Motor neuron (in vitro differentiated cells): ENCODE data around the gene LANCL2. TPM values are rescaled to one million over a fixed set of nuclear protein-coding genes. Genes with fewer than 3 reads are reported as not detected.

ENCODE experiments used
- ATAC-seq, 8 experiments: fragments of 200-7000 bp; cut with Tn5 transposase; replicated peaks in 6 of 8; 2 replicates each; pipeline ENCODE4 v1.8.0; 2021; ENCODE audit warnings: mild to moderate bottlenecking in 8 of 8, moderate library complexity in 8 of 8
- H3K27ac ChIP-seq, 2 donors: fragments of 250-450 bp; sonication (Bioruptor Pico); 2 replicates each; pipeline ENCODE4 v1.9.0; 2021; ENCODE audit warnings: antibody characterized with exemption in 2 of 2, mild to moderate bottlenecking in 2 of 2, moderate library complexity in 1 of 2
- H3K4me1 ChIP-seq, 2 donors: fragments of 250-450 bp; sonication (Bioruptor Pico); replicated peaks in 1 of 2; 2 replicates each; pipeline ENCODE4 v1.6.1; 2021; ENCODE audit warnings: antibody characterized with exemption in 2 of 2, mild to moderate bottlenecking in 2 of 2, moderate library complexity in 1 of 2
- H3K4me3 ChIP-seq, 5 donors: fragments of 250-450 bp; sonication (Bioruptor Pico); 2 replicates each; pipeline ENCODE4 v1.9.0; 2021; ENCODE audit warnings: antibody characterized with exemption in 5 of 5, mild to moderate bottlenecking in 5 of 5, moderate library complexity in 4 of 5
- WGBS, 10 experiments: fragments of 450-650 bp; shearing (Covaris generic); methylation state at CpG; one replicate each; pipeline ENCODE4 v1.0.0; 2022; 5-methylcytosine and 5-hydroxymethylcytosine counted together
- in situ Hi-C, 9 experiments: fragments of 400-800 bp; cut with MboI; loops; one replicate each; pipeline ENCODE4 v1.15.0; 2021; ENCODE audit warnings: low sequenced_read_pairs in 9 of 9, low pct_unique_long_range_greater_than_20kb in 2 of 9; ENCODE audit not compliant: unreplicated experiment in 9 of 9
- total RNA-seq, 8 experiments: library from RNA; unstranded; fragments of 300-600 nt; gene quantifications; 2 replicates each; pipeline versions ENCODE4 v1.2.3 to v1.2.4, GENCODE V29; 2022

LANCL2 gene
- total RNA-seq, 8 experiments from 2014 or later, result 12.7 to 27.0 (median 16.7) TPM

- WGBS, 10 experiments, result 0% methylated on average over 1 to 2 of the region's 101 CpGs; no CpG with 5 or more reads in 8 of the 10 experiments
- ATAC-seq, result peak; percentile 80 to 91 (median 86)
- Histone ChIP-seq H3K27ac (peak overlapping the region; percentile 100), H3K4me3 (peak overlapping the region; percentile 93 to 99 (median 94)), H3K4me1 (peaks cover 15 to 27% of the 10 kb centered on the region in 2 donors)
- in situ Hi-C loops, result no loop called here
Observed at GRCh38 chr7:55365675-55366460, 731 bp downstream of the LANCL2 start.

- peak overlapping the region; percentile 93 to 99 (median 94) for H3K4me3 ChIP-seq
- peak in 2 of 8 experiments; percentile 6 to 9 for ATAC-seq
- H3K4me1 ChIP-seq, result peaks cover 15 to 27% of the 10 kb centered on the region in 2 donors
- 0 to 8% (median 0%) methylated on average over 1 to 17 of the region's 32 CpGs; no CpG with 5 or more reads in 1 of the 10 experiments for WGBS, 10 experiments
- in situ Hi-C loops, result no loop called here
- H3K27ac ChIP-seq, result peak overlapping the region; percentile 100
Observed at GRCh38 chr7:55366461-55367070, 1.4 kb downstream of the LANCL2 start.

- in situ Hi-C loops, result no loop called here
- no peak for ATAC-seq
- Histone ChIP-seq H3K4me1 (peaks cover 15 to 27% of the 10 kb centered on the region in 2 donors), H3K27ac (peak overlapping the region; percentile 100), H3K4me3 (peak overlapping the region; percentile 93 to 99 (median 94))
- WGBS, 10 experiments, result 89 to 100% (median 94%) methylated on average over 1 to 14 of the region's 19 CpGs; no CpG with 5 or more reads in 2 of the 10 experiments
Observed at GRCh38 chr7:55367283-55367840, 2.2 kb downstream of the LANCL2 start.

- Histone ChIP-seq H3K4me3 (no peak overlapping the region), H3K4me1 (peaks cover 11 to 16% of the 10 kb centered on the region in 2 donors), H3K27ac (no peak overlapping the region)
- WGBS, 10 experiments, result 10 to 100% (median 85%) methylated on average over 1 to 8 of the region's 8 CpGs; no CpG with 5 or more reads in 1 of the 10 experiments
- ATAC-seq, result peak in 1 of 8 experiments; percentile 9
- in situ Hi-C loops, result no loop called here
Observed at GRCh38 chr7:55369427-55370400, 4.6 kb downstream of the LANCL2 start.

- WGBS, 10 experiments, result 83 to 100% (median 100%) methylated on average over 1 to 2 of the region's 2 CpGs; no CpG with 5 or more reads in 1 of the 10 experiments
- no peak overlapping the region for H3K27ac ChIP-seq
- in situ Hi-C loops, result no loop called here
- H3K4me3 ChIP-seq, result no peak overlapping the region
- peaks cover 15 to 18% of the 10 kb centered on the region in 2 donors for H3K4me1 ChIP-seq
- no peak for ATAC-seq
Observed at GRCh38 chr7:55374213-55374612, 9.1 kb downstream of the LANCL2 start.

- ATAC-seq, result peak in 1 of 8 experiments; percentile 36
- 62 to 100% (median 88%) methylated on average over 1 to 4 of the region's 4 CpGs for WGBS, 10 experiments
- Histone ChIP-seq H3K4me3 (no peak overlapping the region), H3K27ac (no peak overlapping the region), H3K4me1 (peaks cover 15 to 18% of the 10 kb centered on the region in 2 donors)
- in situ Hi-C loops, result no loop called here
Observed at GRCh38 chr7:55375237-55375636, 10.1 kb downstream of the LANCL2 start.

GRCh38 chr7:55377162-55377817 lies 12.2 kb downstream of the LANCL2 start:
- in situ Hi-C loops, result no loop called here
- no peak overlapping the region for H3K4me3 ChIP-seq
- H3K4me1 ChIP-seq, result peaks cover 31 to 32% of the 10 kb centered on the region in 2 donors
- H3K27ac ChIP-seq, result no peak overlapping the region
- peak in 5 of 8 experiments; percentile 67 to 91 (median 80) for ATAC-seq
- 0 to 80% (median 16%) methylated on average over 1 to 4 of the region's 4 CpGs for WGBS, 10 experiments

GRCh38 chr7:55379285-55379684 lies 14.1 kb downstream of the LANCL2 start:
- Histone ChIP-seq H3K4me1 (peaks cover 34 to 36% of the 10 kb centered on the region in 2 donors), H3K4me3 (no peak overlapping the region), H3K27ac (no peak overlapping the region)
- in situ Hi-C loops, result no loop called here
- WGBS, 10 experiments, result 70 to 100% (median 100%) methylated on average over 1 to 2 of the region's 3 CpGs; no CpG with 5 or more reads in 2 of the 10 experiments
- ATAC-seq, result no peak

- ATAC-seq, result peak in 4 of 8 experiments; percentile 9 to 79 (median 21)
- in situ Hi-C loops, result no loop called here
- 10 to 92% (median 78%) methylated on average over 2 to 6 of the region's 6 CpGs; no CpG with 5 or more reads in 1 of the 10 experiments for WGBS, 10 experiments
- H3K4me1 ChIP-seq, result peaks cover 28 to 36% of the 10 kb centered on the region in 2 donors
- H3K4me3 ChIP-seq, result no peak overlapping the region
- H3K27ac ChIP-seq, result peak overlapping the region in 1 of 2 donors; percentile 53
Observed at GRCh38 chr7:55381189-55381588, 16.1 kb downstream of the LANCL2 start.

- WGBS, 10 experiments, result 38 to 100% (median 69%) methylated on average over 1 to 5 of the region's 5 CpGs; no CpG with 5 or more reads in 1 of the 10 experiments
- in situ Hi-C loops, result no loop called here
- H3K27ac ChIP-seq, result peak overlapping the region; percentile 16 to 35
- peaks cover 28 to 31% of the 10 kb centered on the region in 2 donors for H3K4me1 ChIP-seq
- no peak overlapping the region for H3K4me3 ChIP-seq
- peak in 6 of 8 experiments; percentile 12 to 61 (median 48) for ATAC-seq
Observed at GRCh38 chr7:55381696-55382095, 16.6 kb downstream of the LANCL2 start.

GRCh38 chr7:55382251-55382650 lies 17.1 kb downstream of the LANCL2 start:
- 61 to 100% (median 89%) methylated on average over 1 to 4 of the region's 4 CpGs for WGBS, 10 experiments
- peaks cover 23 to 25% of the 10 kb centered on the region in 2 donors for H3K4me1 ChIP-seq
- in situ Hi-C loops, result no loop called here
- H3K4me3 ChIP-seq, result no peak overlapping the region
- peak overlapping the region in 1 of 2 donors; percentile 16 for H3K27ac ChIP-seq
- no peak for ATAC-seq

- Histone ChIP-seq H3K4me3 (no peak overlapping the region), H3K27ac (no peak overlapping the region), H3K4me1 (peaks cover 10 to 11% of the 10 kb centered on the region in 2 donors)
- in situ Hi-C loops, result no loop called here
- WGBS, 10 experiments, result 82 to 100% (median 93%) methylated on average over 2 to 4 of the region's 4 CpGs; no CpG with 5 or more reads in 2 of the 10 experiments
- no peak for ATAC-seq
Observed at GRCh38 chr7:55386541-55386940, 21.4 kb downstream of the LANCL2 start.
